ENCODE results near the gene PLPP7.
"Not testable (repeated sequence)": the region's sequence is repeated elsewhere in the genome, so short reads cannot be mapped to it uniquely, and the experiment has no call there.

The PLPP7 gene

DNA sequence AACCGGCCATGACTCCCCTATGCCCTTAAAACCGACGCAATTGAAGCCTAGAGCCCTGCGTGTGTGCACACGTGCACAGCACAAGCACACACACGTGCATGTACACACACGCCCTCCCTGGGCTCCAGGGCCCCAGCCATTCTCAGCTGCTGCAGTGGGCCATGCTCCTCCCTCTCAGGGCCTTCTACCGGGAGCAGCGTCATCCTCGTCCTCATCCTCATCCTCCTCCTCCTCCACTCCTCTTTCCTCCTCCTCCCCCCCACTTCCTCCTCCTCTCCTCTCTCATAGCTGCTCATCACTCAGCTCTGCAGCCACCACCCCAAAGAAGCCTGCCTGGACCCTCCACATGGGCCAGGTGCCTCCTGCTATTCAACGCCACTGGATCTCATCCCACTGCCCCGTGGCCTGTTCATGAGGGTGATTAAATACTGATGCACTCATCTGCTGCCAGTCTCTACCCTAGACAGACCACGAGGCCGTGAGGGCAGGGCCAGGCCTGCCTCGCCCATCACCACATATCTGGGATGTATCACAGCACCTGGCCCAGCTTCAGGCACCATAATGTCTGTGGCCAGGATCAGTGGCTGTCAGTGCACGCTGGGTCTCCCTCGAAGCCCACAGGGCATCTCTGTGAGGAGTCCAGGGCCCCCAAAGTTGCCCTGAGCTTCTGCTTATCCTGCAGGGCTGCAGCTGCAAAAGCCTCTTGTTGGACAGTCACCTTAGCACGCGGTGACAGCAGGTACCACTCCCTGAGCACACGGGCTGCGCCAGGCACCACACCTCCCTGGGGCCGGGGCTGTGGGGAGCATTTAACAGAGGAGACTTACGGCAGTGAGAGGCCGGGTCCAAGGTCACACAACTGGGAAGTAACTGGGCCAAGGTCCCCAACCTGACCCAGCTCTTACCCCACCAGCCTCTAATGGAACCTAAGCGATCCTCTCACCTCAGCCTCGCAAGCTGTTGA lies 23.0 kb upstream of the PLPP7 start:
- DNase-seq (ENCODE audit: low read depth), result no peak

DNA sequence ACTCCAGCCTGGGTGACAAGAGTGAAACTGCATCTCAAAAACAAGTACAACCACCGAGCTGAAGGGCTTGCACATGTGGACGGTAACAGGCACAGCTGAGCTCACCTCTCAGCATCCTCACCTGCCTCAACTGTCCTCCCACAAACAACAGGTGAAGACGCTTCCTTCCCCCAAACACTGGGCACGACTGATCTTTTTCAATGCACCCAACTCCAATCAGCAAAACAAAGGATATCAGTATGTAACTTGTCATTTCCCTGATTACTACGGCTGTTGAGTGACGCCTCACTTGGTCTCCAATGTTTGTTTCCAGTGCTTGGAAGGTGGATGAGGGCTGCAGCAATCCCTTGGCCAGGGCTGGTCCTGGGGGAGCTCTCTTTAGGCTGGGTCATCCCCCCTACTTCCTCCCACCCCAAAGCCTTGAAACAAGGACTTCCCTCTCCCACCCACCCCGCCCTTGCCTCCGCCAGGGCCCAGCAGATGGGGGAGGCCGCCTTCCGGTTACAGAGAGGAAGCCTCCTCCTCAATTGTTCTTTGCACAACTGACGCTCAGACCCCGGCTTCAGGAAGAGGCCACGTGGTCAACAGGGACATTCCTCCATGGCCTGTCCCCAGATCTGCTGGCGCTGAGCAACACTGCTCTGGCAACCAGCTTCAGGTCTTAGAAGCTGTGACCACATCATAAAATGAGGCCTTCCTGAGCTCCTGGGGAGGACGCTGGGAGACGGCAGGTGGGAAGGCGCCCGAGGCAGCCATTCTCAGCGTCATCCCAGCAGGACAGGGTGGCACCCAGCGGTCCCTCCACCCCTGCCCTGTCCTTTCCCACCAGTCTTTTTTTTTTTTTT lies 19.1 kb upstream of the PLPP7 start:
- DNase-seq (ENCODE audit: low read depth), result no peak

- not testable (repeated sequence) for DNase-seq (ENCODE audit: low read depth)
Observed at GRCh38 chr9:131271016-131271273, 18.6 kb upstream of the PLPP7 start.

GRCh38 chr9:131271506-131271931 lies 18.0 kb upstream of the PLPP7 start:
- no peak for DNase-seq (ENCODE audit: low read depth)

GRCh38 chr9:131272212-131272611 lies 17.3 kb upstream of the PLPP7 start:
- no peak for DNase-seq (ENCODE audit: low read depth)

DNA sequence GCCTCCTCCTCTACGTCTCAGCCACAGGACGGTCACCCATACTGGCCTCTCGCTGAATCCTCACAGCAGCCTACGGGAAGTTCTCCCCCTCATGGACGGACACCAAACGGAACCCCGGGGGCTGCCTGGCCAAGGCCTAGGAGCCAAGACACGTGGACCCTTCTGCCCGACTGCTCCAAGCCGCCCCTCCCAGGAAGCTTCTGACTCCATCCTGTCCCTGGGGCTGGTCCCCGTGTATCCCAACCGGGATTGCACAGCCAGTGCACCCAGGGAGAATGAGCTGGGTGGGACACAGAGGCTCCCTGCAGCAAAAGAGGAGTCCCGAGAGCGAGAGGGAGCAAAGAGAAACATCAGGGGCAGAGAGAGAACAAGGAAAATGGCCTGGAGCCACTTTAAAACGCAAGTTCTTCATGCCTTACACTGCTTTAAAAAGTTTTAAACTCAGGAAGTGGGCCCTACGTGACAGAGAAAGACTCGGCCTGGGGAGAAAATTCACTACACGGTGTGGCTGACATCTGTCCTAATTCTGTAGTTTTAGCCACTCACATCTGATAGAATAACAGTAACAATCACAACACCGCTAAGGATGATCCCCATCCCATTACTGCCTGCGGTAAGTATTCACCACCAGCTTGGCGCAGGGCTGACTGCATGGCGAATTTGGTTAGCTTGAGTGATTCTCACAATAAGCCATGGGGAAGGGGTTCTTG lies 16.2 kb upstream of the PLPP7 start:
- no peak for DNase-seq (ENCODE audit: low read depth)

GRCh38 chr9:131273856-131274673 lies 15.5 kb upstream of the PLPP7 start:
- DNase-seq (ENCODE audit: low read depth), result no peak

GRCh38 chr9:131274674-131275331 lies 14.7 kb upstream of the PLPP7 start:
- DNase-seq (ENCODE audit: low read depth), result no peak

DNA sequence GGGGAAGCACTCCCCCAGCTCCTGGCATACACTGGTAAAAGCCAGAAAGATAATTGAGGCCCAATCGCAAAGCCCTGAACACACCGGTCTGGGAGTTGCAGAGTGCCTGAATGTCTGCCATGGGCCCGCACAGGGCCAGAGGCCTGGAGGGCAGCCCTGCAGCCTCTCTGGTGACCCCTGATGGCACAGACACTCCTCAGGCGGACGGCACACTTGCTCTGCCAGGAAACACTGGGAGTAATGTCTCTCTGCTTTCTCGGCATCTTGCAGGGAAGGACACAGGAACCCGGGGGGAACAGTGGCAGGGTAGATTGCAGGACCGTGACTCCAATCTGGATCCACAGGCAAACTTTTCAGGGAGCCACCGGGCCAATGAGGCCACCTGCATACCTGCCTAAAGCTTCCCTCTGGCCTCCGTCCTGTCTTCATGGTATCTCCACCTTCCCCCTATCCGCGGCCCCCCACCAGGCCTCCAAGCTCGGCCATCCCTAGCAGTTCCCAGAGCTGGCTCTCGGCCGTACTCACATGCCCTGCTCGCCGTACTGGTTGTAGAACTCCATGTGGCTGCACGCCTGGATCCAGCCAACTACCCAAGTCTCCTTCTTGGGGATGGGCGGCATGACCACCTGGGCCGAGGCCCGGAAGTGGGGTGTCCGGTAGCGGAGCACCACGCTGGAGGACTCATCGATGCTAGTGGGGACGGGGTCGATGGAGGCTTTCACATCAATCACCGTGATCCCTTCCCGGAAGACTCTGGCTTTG lies 14.0 kb upstream of the PLPP7 start:
- DNase-seq (ENCODE audit: low read depth), result no peak

DNA sequence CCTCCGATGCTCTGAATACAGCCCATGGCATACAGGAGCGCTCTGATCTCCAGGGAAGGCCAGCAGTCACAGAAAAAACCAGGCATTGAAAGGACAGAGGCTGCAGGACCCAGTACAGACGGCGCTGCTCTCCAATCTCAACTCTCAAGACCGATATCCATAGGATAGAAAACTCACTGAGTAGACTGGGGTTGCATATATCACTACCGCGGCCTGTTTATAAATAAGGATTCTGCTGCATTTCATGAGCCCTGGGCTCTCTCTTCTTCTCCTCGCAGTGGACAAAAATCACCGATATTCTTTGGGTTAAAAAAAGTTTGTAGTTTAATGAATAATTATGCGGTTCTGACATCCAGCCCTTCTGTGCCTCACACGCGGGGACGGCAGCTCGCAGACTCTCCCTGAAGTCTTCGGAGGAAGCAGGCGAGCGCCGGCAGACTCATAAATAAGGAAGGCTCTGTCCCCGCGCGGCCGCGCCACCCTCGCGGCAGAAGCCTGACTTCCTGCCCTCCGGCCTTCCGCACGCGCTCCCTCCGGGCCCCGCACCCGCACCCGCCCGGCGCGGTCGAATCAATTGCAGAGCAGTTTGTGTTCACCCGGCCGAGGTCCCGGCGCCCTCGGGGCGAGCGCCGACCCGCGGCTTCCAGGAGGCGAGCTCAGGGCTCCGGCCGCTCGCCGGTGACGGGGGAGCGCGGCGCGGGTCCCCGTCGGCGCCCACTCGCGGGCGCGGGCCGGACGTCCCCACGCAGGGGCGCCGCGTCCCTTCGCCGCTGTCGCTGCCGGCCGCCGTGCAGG lies 13.2 kb upstream of the PLPP7 start, which contains the start of gene FAM78A:
Gene FAM78A (minus strand): TSS at position 417 of the 795 bp plus-strand sequence. CDS start 331 bp downstream, at position 86.
- no peak for DNase-seq (ENCODE audit: low read depth)

- no peak for DNase-seq (ENCODE audit: low read depth)
Observed at GRCh38 chr9:131276891-131277286, 12.6 kb upstream of the PLPP7 start.

DNA sequence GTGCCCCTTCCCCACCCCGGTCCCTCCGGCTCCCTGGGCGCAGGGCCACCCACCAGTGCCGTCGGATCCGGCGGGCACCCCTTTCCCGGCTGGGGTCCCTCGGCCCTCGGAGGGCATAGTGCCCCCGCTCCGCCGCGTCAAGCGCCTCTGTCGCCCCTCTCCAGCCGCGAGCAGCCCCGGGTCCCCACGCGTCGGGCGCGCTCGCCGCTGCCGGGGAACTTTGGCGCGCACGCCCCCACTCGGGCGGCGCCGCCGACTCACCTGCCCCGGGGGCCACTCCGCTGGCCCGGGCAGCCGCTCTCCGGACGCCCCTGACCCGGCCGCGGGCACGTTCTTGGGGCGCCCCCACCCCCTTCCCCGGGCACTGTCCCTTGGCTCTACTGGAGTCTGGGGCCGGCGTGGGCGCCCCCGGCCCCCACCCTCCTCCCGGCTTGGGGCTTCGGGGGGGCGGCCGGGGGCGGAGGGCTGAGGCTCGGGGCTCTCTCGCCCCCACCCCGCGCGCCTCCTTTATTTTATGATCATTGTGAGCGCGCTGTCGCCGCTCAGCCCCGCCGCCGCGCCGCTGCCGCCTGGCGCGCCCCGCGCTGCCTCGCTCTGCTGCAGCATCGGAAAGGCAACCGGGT lies 12.1 kb upstream of the PLPP7 start:
- DNase-seq (ENCODE audit: low read depth), result no peak

DNA sequence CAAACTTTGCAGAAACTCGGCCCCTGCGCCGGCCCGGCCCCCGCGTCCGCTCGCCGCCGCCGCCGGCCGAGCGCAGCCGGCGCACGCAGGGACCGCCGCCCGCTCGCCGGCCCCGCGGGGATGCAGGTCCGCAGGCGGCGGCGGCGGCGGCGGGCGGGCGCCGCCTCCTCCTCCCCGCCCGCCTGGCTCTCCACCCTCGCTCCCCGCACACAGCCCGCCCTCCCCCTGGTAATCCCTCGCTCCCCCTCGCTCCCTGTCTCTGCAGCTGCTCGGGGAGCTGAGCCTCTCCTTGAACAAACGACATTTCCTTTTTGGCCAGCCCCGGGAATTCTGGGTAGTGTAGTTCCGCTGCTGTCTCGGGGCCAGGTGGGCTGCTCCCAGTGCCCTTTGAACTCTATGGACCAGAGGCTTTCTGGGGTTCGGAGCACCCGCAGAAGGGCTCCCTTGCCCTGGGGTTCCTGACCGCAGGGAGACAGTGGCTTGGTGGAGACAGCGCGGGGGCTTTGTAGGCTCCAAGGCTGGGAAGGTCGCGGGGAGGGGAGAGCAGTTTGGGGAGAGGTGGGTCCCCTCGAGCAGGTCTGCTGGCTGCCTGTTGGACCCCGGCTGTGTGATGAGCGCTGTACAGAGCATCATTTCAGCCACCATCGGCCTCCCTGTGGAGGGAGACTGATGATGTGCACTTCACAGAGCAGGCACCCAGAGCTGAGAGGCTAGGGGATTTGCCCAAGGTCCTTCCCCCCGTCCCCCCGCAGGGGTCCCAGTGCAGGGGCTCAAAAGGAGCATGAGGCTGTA lies 11.4 kb upstream of the PLPP7 start:
- DNase-seq (ENCODE audit: low read depth), result peak; percentile 58

DNA sequence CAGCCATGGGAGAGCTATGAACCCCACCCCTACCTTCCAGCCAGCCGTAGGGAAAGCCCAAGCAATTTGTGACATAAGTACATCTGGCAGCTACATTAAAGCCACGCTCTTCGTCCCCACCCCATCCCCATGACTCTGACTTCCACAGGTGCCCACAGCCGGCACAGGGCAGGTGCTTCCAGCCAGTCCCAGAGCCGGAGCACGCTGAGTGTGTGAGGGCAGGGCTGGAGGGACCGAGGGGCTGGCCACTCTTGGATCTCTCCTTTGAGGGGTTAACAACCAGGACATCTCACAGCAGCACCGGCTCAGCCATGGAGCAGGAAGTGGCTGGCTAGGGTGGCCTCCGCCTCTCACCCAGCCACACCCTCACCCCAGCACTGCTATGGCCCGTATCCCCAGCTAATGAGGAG lies 10.8 kb upstream of the PLPP7 start:
- DNase-seq (ENCODE audit: low read depth), result no peak

GRCh38 chr9:131279196-131279862 lies 10.2 kb upstream of the PLPP7 start:
- no peak for DNase-seq (ENCODE audit: low read depth)

- DNase-seq (ENCODE audit: low read depth), result no peak
Observed at GRCh38 chr9:131279863-131280570, 9.5 kb upstream of the PLPP7 start.

- DNase-seq (ENCODE audit: low read depth), result no peak
Observed at GRCh38 chr9:131280660-131281059, 8.9 kb upstream of the PLPP7 start.
